Stimulated activated CD8-positive, alpha-beta memory T cell treated with anti-CD3 and anti-CD28 coated beads, Interleukin-2, amount 100 ng/mL, for 48 hours (primary cell): ENCODE data around the gene SHISA7.
"Not testable (repeated sequence)": the region's sequence is repeated elsewhere in the genome, so short reads cannot be mapped to it uniquely, and the experiment has no call there.

ENCODE experiments used
- DNase-seq, 2 donors: peaks; one replicate each; pipeline ENCODE4 v3.0.0-alpha.2; 2020; ENCODE audit warnings: low read depth in 2 of 2

The SHISA7 gene

GRCh38 chr19:55463583-55464031 lies 20.5 kb upstream of the SHISA7 start:
- no peak for DNase-seq

DNA sequence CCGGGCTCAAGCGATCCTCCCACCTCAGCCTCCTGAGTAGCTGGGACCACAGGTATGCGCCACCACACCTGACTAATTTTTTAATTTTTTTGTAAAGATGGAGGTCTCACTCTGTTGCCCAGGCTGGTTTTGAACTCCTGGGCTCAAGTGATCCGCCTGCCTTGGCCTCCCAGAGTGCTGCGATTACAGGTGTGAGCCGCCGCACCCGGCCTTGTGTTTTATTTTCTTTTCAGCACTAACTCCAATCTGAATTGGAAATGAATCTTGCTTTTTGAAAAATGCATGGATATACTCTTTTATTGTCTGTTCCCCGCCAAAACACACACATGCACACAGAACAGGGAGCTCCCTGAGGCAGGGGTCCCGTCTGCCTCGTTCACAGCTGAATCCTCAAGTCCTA lies 19.6 kb upstream of the SHISA7 start:
- DNase-seq: no peak

DNA sequence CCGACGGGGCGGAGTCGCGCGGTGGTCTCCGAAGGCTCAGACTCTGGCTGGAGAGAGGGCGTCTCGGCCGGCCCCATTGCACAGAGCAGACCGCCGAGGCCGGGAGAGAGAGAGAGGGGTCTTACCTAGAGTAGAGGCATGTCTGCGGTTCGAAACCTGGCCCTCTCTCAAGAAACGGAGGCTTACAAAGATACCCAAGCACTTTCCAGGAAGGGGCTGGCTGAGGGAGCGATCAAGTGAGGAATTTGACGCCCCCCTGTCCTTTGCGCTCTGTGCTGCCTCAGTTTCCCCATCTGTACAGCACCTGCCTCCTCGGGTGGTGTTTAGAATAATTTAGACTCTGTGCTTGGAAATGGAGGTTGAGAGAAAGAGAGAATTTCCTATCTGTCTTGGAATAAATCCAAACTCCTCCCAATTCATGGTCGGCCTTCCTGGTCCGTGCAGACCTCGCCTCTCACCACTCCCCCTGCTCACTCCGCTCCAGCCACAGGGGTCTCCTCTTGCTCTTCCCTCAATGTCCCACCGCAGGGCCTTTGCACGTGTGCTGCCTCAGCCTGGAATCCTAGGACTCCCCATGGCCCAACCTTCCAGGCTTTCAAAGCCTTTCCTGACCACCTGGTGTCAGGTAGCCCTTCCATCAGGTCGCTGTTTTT lies 19.0 kb upstream of the SHISA7 start:
- DNase-seq: no peak

DNA sequence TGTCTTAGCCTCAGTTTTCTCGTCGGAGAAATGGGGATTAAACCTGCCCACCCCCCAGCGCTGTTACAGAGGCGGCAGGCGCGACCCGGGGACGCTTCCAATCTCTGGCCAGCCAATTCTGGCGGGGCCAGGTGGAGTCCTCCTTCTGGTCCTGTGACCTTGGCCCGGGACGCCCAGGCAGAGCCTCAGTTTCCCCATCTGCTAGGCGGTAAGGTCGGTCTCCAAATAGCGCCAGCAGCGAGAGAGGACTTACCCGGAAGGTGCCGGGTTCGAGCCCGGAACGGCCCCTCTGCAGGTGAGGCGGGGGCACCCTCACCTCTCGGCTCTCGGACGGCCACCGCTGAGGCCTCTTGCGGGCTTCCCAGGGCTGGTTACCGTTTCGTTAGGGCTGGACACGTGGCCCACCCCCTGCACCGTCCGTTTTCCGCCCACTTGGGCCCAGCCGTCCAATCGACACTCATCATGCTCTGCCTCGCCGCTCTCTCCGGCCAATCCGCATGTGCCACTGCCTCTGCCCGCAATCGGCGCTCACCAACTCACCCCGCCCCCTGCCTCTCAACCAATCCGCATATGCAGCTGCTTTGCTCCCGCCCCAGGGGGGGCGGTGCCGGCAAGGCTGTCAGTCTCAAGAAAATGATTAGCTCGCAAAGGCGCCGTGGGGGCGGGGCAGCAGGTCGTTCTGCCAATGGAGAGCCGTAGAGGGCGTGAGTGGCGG lies 18.3 kb upstream of the SHISA7 start, which contains the start of gene ISOC2:
TSS of gene ISOC2 (minus strand) at position 384 of the 715 bp plus-strand sequence. CDS start 5,156 bp downstream, outside the sequence.
- DNase-seq: peak; percentile 100

DNA sequence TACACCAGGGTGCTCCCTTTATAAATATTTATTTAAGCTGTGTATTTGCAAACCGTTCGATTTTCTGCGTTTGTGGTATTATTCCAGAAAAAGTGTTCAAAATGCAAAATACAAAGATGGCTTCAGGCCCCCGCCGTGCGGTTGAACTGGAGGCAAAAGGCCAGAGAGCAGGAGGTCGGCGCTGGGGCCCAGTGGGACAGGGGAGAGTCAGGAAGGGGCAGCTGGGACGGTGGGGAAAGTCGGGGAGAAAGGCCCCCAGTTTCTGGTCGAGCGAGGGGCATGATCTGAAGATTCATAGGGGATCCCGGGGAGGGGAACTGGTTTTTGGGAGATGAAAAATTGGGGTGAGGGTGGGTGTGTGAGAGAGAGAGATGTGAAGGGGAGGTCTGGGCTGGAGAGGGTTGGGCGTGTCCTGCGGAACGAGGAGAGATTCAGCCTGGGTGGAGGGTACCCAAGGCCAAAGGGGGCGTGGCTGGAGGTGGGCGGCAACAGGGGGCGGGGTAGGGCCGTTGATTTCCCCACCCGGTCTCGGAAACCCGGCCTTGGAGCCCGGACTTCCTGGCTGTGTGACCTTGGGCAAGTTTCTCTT lies 17.7 kb upstream of the SHISA7 start:
- peak; percentile 35 to 46 for DNase-seq

GRCh38 chr19:55459950-55460657 lies 17.0 kb upstream of the SHISA7 start:
- no peak for DNase-seq

DNA sequence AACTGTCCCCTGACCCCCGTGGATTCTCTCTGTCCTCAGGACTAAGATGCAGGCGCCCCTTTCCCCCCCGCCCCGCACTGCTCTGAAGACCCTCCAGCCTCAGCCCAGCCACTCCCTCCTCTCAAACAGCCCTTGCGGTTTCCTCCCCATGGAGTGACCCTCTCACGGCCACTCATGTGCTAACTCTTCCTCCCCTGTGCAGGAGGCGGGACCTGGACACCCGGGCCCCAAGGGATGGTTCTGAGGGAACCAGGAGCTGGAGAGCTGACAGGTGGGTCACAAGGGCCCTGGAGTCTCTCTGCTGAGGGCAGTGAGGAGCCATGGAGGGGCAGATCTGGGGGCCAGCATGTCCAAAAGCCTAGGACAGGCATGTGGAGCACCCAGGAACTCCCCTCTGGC lies 16.4 kb upstream of the SHISA7 start:
- no peak for DNase-seq

- no peak for DNase-seq
Observed at GRCh38 chr19:55457683-55458457, 14.8 kb upstream of the SHISA7 start.

- DNase-seq: no peak
Observed at GRCh38 chr19:55456347-55456746, 13.2 kb upstream of the SHISA7 start.

- no peak for DNase-seq
Observed at GRCh38 chr19:55455576-55456235, 12.6 kb upstream of the SHISA7 start.

GRCh38 chr19:55454787-55455243 lies 11.7 kb upstream of the SHISA7 start:
- peak; percentile 28 to 43 for DNase-seq

DNA sequence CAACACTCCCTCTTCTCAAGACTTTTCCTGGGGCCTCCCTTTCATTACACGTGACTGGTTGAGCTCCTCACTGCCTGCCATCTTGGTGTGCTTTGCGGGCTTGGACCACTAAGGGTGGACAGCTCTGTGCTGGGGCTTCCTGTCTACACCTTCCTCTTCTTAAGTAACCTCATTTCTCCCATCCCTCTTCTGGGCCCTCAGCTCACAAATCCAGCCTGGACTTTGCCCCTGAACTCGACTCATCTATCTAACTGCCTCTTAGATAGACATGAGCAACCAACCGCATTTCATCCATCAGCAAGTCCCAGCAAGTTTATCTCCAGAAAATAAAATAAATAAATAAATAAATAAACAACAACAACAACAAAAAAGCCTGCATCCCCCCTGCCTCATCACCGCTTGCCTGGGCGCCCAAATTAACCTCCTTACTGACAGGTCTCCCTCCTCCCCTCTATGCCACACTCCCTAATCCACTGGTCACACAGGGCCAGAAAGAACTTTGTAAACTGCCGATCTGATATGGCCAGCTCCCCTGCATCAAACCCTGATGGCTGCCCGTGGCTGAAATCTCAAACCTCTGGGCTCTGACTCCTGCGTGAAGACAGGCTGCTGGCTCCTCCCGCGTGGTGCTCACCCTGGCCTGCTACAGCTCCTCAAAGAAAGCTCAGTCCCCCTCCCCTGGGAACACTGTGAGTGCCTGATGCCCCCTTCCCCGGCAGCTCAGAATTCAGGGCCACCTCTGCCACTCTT lies 10.6 kb upstream of the SHISA7 start:
- DNase-seq: no peak

- DNase-seq: peak in 1 of 2 donors; percentile 43
Observed at GRCh38 chr19:55452749-55453346, 9.7 kb upstream of the SHISA7 start.

- no peak for DNase-seq
Observed at GRCh38 chr19:55451965-55452748, 9.1 kb upstream of the SHISA7 start.

- DNase-seq: no peak
Observed at GRCh38 chr19:55451163-55451964, 8.3 kb upstream of the SHISA7 start.

GRCh38 chr19:55449469-55449868 lies 6.4 kb upstream of the SHISA7 start:
- no peak for DNase-seq

GRCh38 chr19:55448175-55448490 lies 5.0 kb upstream of the SHISA7 start:
- not testable (repeated sequence) for DNase-seq
